HL-60 (cell line): ENCODE measurements around the gene ASB5.
A peak's percentile ranks its signal among the peaks of the same experiment; 100 is the strongest.

Source experiments
- DNase-seq, 2 experiments: peaks; one replicate each; pipeline ENCODE4 v3.0.0-alpha.2; 2010 to 2020; ENCODE audit warnings: low read depth in 1 of 2, low spot score in 1 of 2
- H3K27ac ChIP-seq: fragments of 250-450 bp; sonication (Bioruptor Pico); replicated peaks from 2 replicates; pipeline ENCODE4 v1.5.1; 2020; ENCODE audit warnings: mild to moderate bottlenecking, moderate library complexity
- H3K27me3 ChIP-seq: fragments of 250-450 bp; sonication (Bioruptor Pico); 2 replicates; pipeline ENCODE4 v1.5.1; 2021; ENCODE audit warnings: mild to moderate bottlenecking, moderate library complexity; ENCODE audit not compliant: insufficient read depth, poor library complexity, severe bottlenecking
- H3K4me3 ChIP-seq: replicated peaks from 2 replicates; pipeline ENCODE4 v1.5.1; 2011; ENCODE audit warnings: mild to moderate bottlenecking, control low read depth, low read length; ENCODE audit not compliant: insufficient read depth
- GABPA ChIP-seq: IDR thresholded peaks from 2 replicates; pipeline ENCODE4 v1.6.1; 2012; ENCODE audit warnings: low read depth
- POLR2AphosphoS5 ChIP-seq: IDR thresholded peaks from 2 replicates; pipeline ENCODE4 v1.6.1; 2012; ENCODE audit warnings: low read depth
- SPI1 ChIP-seq: IDR thresholded peaks from 2 replicates; pipeline ENCODE4 v1.6.1; 2012; ENCODE audit warnings: low read depth, mild to moderate bottlenecking, borderline replicate concordance
- TF ChIP-seq, protein P1 (sequence below): IDR thresholded peaks from 2 replicates; pipeline ENCODE4 v1.6.1; 2012; ENCODE audit warnings: low read depth; ENCODE audit not compliant: insufficient replicate concordance
- TF ChIP-seq, protein P2 (sequence below): IDR thresholded peaks from one replicate; pipeline ENCODE4 v1.5.1; 2011; ENCODE audit warnings: low read length, control low read depth, inconsistent platforms; ENCODE audit not compliant: insufficient read depth

ASB5 gene

DNA sequence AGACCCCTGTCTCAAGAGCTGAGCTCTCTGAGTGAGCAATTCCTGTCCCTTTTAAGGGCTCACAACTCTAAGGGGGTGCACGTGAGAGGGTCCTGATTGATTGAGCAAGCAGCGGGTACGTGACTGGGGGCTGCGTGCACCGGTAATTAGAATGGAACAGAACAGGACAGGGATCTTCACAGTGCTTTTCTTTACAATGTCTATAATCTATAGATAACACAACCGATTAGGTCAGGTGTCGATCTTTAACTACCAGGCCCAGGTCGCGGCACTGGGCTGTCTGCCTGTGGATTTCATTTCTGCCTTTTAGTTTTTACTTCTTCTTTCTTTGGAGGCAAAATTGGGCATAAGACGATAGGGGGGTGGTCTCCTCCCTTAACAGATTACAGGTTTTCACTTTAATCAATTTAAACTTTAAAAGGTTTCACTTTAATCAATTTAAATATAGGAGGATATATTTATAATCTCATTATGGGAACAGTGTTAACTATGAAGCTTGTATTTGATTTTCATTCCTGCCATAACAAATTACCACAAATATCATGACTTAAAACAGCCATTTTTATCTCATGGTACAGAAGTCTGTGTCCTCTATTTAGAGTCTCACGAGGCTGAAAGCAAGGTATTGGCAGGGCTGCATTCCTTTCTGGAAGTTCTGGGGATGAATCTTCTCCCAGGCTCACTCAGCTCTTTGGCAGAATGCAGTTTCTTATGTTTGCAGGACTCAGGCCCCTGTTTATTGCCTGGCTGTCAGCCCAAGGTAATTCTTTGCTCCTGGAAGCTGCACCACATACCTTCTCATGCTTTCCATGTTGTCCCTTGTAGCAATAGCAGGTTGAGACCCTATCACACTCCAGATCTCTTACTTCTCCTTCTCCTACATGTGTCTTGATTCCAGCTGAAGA is 78.9 kb downstream of the ASB5 start:
- H3K27me3 ChIP-seq: no peaks in the 10 kb centered on the region
- DNase-seq: no peak
- TF ChIP-seq SPI1 (no peak), POLR2AphosphoS5 (no peak)
- TF ChIP-seq, protein P1, sequence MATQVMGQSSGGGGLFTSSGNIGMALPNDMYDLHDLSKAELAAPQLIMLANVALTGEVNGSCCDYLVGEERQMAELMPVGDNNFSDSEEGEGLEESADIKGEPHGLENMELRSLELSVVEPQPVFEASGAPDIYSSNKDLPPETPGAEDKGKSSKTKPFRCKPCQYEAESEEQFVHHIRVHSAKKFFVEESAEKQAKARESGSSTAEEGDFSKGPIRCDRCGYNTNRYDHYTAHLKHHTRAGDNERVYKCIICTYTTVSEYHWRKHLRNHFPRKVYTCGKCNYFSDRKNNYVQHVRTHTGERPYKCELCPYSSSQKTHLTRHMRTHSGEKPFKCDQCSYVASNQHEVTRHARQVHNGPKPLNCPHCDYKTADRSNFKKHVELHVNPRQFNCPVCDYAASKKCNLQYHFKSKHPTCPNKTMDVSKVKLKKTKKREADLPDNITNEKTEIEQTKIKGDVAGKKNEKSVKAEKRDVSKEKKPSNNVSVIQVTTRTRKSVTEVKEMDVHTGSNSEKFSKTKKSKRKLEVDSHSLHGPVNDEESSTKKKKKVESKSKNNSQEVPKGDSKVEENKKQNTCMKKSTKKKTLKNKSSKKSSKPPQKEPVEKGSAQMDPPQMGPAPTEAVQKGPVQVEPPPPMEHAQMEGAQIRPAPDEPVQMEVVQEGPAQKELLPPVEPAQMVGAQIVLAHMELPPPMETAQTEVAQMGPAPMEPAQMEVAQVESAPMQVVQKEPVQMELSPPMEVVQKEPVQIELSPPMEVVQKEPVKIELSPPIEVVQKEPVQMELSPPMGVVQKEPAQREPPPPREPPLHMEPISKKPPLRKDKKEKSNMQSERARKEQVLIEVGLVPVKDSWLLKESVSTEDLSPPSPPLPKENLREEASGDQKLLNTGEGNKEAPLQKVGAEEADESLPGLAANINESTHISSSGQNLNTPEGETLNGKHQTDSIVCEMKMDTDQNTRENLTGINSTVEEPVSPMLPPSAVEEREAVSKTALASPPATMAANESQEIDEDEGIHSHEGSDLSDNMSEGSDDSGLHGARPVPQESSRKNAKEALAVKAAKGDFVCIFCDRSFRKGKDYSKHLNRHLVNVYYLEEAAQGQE: no peak
- TF ChIP-seq, protein P2, sequence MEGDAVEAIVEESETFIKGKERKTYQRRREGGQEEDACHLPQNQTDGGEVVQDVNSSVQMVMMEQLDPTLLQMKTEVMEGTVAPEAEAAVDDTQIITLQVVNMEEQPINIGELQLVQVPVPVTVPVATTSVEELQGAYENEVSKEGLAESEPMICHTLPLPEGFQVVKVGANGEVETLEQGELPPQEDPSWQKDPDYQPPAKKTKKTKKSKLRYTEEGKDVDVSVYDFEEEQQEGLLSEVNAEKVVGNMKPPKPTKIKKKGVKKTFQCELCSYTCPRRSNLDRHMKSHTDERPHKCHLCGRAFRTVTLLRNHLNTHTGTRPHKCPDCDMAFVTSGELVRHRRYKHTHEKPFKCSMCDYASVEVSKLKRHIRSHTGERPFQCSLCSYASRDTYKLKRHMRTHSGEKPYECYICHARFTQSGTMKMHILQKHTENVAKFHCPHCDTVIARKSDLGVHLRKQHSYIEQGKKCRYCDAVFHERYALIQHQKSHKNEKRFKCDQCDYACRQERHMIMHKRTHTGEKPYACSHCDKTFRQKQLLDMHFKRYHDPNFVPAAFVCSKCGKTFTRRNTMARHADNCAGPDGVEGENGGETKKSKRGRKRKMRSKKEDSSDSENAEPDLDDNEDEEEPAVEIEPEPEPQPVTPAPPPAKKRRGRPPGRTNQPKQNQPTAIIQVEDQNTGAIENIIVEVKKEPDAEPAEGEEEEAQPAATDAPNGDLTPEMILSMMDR: no peak
- H3K27ac ChIP-seq: no peak overlapping the region
- H3K4me3 ChIP-seq: no peak overlapping the region

DNA sequence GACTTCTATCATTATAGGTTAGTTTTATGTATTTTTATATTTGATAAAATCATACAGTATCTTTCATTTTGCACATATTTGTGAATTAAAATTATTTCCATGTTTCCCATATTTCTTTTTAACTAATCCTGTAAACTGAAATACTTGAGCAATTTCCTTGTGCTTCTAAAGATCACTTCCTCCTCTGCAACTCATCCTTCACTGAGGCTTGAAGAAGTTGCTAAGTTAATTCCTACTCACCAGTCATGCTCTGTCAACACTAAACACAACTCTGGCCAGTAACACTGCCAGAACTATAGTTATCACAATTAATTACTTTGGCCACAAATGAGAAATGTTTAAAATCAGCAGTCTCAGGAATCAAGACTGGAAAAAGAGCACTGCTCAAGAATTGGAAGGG is 80.4 kb downstream of the ASB5 start:
- Histone ChIP-seq H3K4me3 (no peak overlapping the region), H3K27ac (no peak overlapping the region), H3K27me3 (no peaks in the 10 kb centered on the region)
- TF ChIP-seq GABPA (no peak), SPI1 (peak; percentile 56; the same call in 1 of the 2 replicates)
- DNase-seq: no peak

DNA sequence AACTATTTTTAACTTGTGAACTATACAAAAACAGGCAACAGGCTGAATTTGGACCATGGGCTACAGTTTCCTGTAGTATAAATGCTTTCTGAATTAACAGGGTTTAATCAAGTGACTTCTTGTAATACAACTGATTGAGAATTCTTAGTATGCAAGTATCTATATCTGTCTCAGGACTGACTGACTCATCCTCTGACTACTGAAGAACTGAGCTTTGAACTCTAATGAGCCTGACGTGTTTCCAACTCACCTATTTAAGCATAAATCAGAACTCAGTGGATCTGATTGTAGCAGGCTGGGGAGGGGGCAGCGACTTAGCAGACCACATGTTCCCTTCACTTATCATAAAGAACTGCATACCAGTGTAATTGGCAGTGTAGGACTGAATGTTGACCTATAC is 81.4 kb downstream of the ASB5 start:
- TF ChIP-seq, protein P1: no peak
- TF ChIP-seq, protein P2: no peak
- no peak for TF ChIP-seq POLR2AphosphoS5
- Histone ChIP-seq H3K27ac (no peak overlapping the region), H3K4me3 (no peak overlapping the region), H3K27me3 (no peaks in the 10 kb centered on the region)
- no peak for DNase-seq

DNA sequence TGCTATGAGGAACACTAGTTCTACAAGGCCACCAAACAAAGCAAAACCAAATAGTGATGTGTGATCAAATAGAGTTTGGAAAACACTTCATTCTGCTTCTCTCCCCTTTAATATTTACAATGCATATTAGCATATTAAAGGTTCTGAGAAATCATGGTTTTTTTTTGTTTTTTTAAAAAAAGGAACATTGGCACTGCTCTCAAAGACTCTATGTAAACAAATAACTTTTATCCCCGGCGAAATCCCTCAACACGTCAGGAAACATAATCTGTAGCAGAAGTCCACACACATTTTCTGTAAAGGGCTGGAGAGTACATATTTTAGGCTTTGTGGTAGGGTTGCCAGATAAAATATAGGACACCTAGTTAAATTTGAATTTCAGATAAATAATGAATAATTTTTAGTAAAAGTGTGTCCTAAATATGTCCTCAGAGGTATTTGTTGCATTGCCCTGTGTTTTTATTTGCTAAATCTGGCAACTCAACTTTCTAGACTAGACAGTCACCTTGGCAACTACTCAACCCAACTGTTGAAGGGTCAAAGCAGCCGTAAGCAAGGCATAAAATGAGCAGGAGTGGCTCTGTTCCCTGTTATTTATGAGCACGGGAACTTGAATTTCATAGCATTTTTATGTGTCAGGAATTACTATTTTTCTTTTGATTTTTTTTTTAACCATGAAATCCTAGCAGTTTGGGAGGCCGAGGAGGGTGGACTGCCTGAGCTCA is 82.2 kb downstream of the ASB5 start:
- DNase-seq: no peak
- no peak overlapping the region for H3K27ac ChIP-seq
- H3K4me3 ChIP-seq: no peak overlapping the region

More for the DNA sequence above, 82.2 kb downstream of the ASB5 start:
- no peak for TF ChIP-seq GABPA
- TF ChIP-seq, protein P2: no peak
- TF ChIP-seq, protein P1: no peak
- no peak for TF ChIP-seq POLR2AphosphoS5
- TF ChIP-seq SPI1: no peak
- H3K27me3 ChIP-seq: no peaks in the 10 kb centered on the region
